Pancreas (tissue), 10 donors: ENCODE data around the gene ACSS1. TPM values are rescaled to one million over a fixed set of nuclear protein-coding genes. Genes with fewer than 3 reads are reported as not detected.

Experiments used
- ATAC-seq, 4 donors: fragments of 200-7000 bp; cut with Tn5 transposase; one replicate each; pipeline versions ENCODE4 v1.8.0 to v1.9.1; 2020; ENCODE audit warnings: mild to moderate bottlenecking in 4 of 4, moderate library complexity in 4 of 4
- DNase-seq, 6 donors: peaks; one replicate each; pipeline ENCODE4 v3.0.0-alpha.2; 2020
- FAIRE-seq: peaks from 2 replicates; lab custom pipeline; 2012; peaks lifted over from hg19 to GRCh38; lab: Jason Lieb, UNC
- H3K27ac ChIP-seq, 4 donors: fragments of 200-600 bp; sonication (generic); 1 replicate in 3 of 4; 2 replicates in 1 of 4; pipeline versions ENCODE4 v1.5.0 to v1.8.0; 2020
- H3K27me3 ChIP-seq, 4 donors: fragments of 200-600 bp; one replicate each; pipeline ENCODE4 v1.8.0; 2021
- H3K36me3 ChIP-seq, 3 donors: fragments of 200-600 bp; sonication (generic) in 1 of 3; one replicate each; pipeline versions ENCODE4 v1.5.0 to v1.8.0; 2020 to 2021
- H3K4me1 ChIP-seq, 3 donors: fragments of 200-600 bp; one replicate each; pipeline ENCODE4 v1.8.0; 2021
- H3K4me3 ChIP-seq, 4 donors: fragments of 200-600 bp; sonication (generic) in 2 of 4; one replicate each; pipeline versions ENCODE4 v1.5.0 to v1.8.0; 2020 to 2021
- H3K9me3 ChIP-seq, 4 donors: fragments of 200-600 bp; one replicate each; pipeline ENCODE4 v1.8.0; 2021
- WGBS, 2 donors: extraction: QIAGEN DNeasy Blood & Tissue Kit; methylation state at CpG; one replicate each; pipeline ENCODE4 v1.1.7; 2013; 5-methylcytosine and 5-hydroxymethylcytosine counted together
- intact Hi-C, 3 donors: fragments of 100-400 bp; cut with DNase I; formaldehyde crosslinking; loops; one replicate each; pipeline versions ENCODE4 v1.11.1 to v1.14.2; 2022
- polyA plus RNA-seq, 2 donors: library from polyadenylated mRNA; stranded (reverse); fragments of 200-250 nt; gene quantifications; one replicate each; pipeline ENCODE4 v1.2.3, GENCODE V29; 2013
- total RNA-seq, 6 donors: library from RNA; stranded (reverse); fragmentation: NEBNext Ultra II Directional in 4 of 6; extraction: Animal tissue kit (Norgen Biotek cat#: 25700) in 4 of 6; gene quantifications; one replicate each; pipeline versions ENCODE4 v1.2.1 to v1.2.4, GENCODE V29; 2021 to 2023
- TF ChIP-seq, protein P1 (sequence below), 4 donors: fragments of 200-600 bp; sonication (generic) in 3 of 4; IDR thresholded peaks; one replicate each; pipeline versions ENCODE4 v1.5.0 to v1.8.0; 2021; ENCODE audit warnings: antibody characterized with exemption in 4 of 4
- donor health status: healthy with polysubstance abuse.
- donor health status: DM: no; HTN: no; CAD: no; lungs with moderate emphysema.
- donor health status: DM: no; HTN: no; CAD: no.
- donor health status: control.
- donor health status: control.
- donor health status: Bipolar disorder and iron deficiency.
- donor health status: DM: yes; HTN: yes; CAD: no.
- donor health status: DM: no; HTN: no; CAD: no.
- donor health status: DM: no; HTN: no; CAD: no.
- donor health status: DM: yes; HTN: yes; CAD: no.

The ACSS1 gene
- total and polyA plus RNA-seq, 8 donors = 30.4 to 47.2 (median 36.0) TPM

DNA sequence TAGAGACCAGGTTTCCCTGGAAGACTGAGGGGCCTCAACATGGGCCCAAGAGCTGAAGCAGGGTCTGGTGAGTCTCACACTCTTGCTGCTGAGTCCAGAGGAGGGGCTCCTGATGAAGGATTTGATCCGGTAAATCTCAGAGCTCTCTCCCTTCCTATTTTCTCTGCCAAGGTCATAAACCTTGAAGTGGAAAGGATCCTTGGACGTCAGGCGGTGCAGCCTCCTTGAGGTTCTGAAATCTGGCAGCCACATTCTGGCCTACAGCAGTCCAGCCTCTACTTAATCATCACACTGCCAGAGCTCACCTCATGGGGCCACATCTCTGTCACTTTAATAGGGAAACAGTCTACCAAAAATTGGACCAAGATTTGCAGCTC is 24.0 kb downstream of the ACSS1 start:
- Histone ChIP-seq H3K9me3 (no peaks in the 10 kb centered on the region), H3K4me3 (no peak overlapping the region), H3K27me3 (no peaks in the 10 kb centered on the region), H3K4me1 (peaks cover 53 to 60% (median 59%) of the 10 kb centered on the region in 3 donors), H3K27ac (peak overlapping the region; percentile 48 to 80 (median 74)), H3K36me3 (peaks cover 0 to 15% (median 0%) of the 10 kb centered on the region in 3 donors)
- intact Hi-C loops = no loop called here
- FAIRE-seq (no peak), DNase-seq (peak in 2 of 6 donors; percentile 12 to 29), ATAC-seq (peak; percentile 3 to 26 (median 10))
- TF ChIP-seq, protein P1, sequence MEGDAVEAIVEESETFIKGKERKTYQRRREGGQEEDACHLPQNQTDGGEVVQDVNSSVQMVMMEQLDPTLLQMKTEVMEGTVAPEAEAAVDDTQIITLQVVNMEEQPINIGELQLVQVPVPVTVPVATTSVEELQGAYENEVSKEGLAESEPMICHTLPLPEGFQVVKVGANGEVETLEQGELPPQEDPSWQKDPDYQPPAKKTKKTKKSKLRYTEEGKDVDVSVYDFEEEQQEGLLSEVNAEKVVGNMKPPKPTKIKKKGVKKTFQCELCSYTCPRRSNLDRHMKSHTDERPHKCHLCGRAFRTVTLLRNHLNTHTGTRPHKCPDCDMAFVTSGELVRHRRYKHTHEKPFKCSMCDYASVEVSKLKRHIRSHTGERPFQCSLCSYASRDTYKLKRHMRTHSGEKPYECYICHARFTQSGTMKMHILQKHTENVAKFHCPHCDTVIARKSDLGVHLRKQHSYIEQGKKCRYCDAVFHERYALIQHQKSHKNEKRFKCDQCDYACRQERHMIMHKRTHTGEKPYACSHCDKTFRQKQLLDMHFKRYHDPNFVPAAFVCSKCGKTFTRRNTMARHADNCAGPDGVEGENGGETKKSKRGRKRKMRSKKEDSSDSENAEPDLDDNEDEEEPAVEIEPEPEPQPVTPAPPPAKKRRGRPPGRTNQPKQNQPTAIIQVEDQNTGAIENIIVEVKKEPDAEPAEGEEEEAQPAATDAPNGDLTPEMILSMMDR (IDR thresholded peaks at IDR 0.05) = no peak
- 10 to 15% methylated on average over 3 of the region's 3 CpGs for WGBS, 2 donors

DNA sequence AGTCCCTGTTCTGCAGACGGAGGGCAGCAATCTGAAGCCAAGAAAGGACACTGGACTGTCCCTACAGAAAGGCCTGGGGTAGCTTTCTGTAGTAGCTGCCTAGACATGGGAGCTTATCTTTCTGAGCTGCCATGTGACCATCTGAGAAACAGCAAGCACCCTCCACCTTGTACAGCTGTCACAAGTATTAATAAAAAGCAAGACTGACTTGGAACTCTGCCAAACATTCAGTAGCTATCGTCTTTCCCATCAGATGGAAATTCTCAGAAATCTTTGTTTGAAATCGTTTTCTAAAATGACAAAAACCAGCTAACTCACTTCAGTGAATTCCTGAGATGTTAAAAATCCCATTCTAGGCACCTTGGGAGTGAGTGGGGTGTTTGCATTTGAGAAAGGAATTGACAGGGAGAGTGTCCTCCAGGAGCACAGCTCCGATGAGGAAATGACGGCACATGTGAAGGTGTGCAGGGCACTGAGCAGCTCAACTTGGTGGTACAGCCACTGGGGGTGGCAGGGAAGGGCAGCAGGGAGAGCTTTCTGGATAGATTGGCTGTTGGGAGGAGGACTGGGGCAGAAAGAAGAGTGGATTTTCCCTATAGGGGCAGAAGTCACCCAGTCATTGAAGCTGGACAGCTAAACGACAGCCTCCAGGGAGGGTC is 24.5 kb downstream of the ACSS1 start:
- TF ChIP-seq, protein P1 (IDR thresholded peaks at IDR 0.05) = no peak
- Histone ChIP-seq H3K4me3 (no peak overlapping the region), H3K27ac (peak overlapping the region; percentile 48 to 80 (median 74)), H3K36me3 (peaks cover 0 to 20% (median 0%) of the 10 kb centered on the region in 3 donors), H3K27me3 (no peaks in the 10 kb centered on the region), H3K4me1 (peaks cover 47 to 54% (median 54%) of the 10 kb centered on the region in 3 donors), H3K9me3 (no peaks in the 10 kb centered on the region)
- ATAC-seq = peak; percentile 57 to 72 (median 64)
- FAIRE-seq = no peak
- peak in 1 of 6 donors; percentile 20 for DNase-seq
- WGBS, 2 donors = 13 to 21% methylated on average over 6 of the region's 6 CpGs
- intact Hi-C loops = no loop called here

DNA sequence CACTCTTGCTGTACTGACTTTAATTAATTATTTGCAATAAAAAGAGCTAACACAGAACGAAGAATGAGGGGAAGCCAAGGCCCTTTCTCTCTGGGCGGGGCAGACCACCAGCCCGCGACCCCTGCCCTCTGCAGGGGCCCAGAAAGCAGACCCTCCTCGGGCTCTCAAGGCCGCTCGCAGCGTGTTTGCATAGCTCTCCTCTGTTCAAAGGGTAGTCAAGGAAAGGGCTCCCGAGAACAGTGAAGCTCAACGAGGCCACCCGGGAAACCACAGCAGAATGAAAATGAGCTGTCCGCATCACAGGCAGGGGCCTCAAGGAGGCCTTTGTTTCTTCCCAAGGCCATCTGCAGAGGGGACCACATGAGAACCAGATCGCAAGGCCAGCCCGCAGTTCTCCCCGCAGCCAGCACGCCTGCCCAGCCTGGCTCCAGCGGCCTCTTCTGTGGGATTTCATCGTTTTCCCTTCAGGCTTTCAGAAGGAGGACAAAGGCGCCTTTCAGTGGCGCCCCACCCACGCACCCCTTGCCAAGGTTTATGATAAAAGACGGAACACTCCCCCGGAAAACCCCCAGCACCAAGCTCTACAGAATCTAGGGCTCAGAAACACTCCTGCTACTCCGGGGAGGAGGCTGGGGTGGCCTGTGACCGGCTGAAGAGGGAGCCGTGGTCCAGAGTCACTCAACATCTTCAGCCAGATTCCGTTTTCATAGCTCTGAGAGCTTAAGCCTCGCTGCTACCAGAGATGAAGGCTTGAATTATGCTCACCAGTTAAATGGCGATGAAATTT is 25.3 kb downstream of the ACSS1 start:
- DNase-seq = peak in 5 of 6 donors; percentile 53 to 70 (median 66)
- peaks cover 40 to 47% (median 47%) of the 10 kb centered on the region in 3 donors for H3K4me1 ChIP-seq

DNA sequence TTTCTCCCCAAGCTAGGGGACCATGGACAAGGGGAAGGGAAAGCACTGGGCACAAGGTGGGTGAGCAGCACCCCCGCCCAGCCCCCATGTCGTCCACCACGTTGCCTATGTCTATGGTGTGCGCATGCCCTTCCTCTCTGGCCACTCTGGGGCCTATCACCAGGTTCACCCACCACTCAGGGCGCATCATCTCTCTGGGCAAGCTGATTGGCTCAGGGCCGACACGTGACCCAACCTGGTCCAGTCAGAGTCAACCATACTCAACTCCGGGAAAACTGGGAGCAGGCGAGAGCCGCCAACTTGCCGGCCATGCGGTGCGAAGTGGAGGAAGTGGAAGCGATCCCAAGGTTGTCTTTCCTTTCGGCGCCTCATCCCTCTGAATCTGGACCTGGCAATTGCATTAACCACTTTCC is 25.9 kb downstream of the ACSS1 start:
- TF ChIP-seq, protein P1 (IDR thresholded peaks at IDR 0.05) = no peak
- Histone ChIP-seq H3K4me1 (peaks cover 40 to 41% (median 41%) of the 10 kb centered on the region in 3 donors), H3K9me3 (no peaks in the 10 kb centered on the region), H3K4me3 (no peak overlapping the region), H3K27ac (peak overlapping the region; percentile 48 to 80 (median 74)), H3K27me3 (no peaks in the 10 kb centered on the region), H3K36me3 (peaks cover 0 to 23% (median 0%) of the 10 kb centered on the region in 3 donors)
- ATAC-seq (peak in 1 of 4 donors; percentile 7), FAIRE-seq (no peak), DNase-seq (peak in 2 of 6 donors; percentile 18 to 45)
- intact Hi-C loops = no loop called here
- WGBS, 2 donors = 79 to 85% methylated on average over 16 of the region's 16 CpGs

More for the DNA sequence above, 25.3 kb downstream of the ACSS1 start:
- Histone ChIP-seq H3K27me3 (no peaks in the 10 kb centered on the region), H3K36me3 (peaks cover 0 to 23% (median 0%) of the 10 kb centered on the region in 3 donors), H3K9me3 (no peaks in the 10 kb centered on the region), H3K4me3 (no peak overlapping the region), H3K27ac (peak overlapping the region; percentile 48 to 80 (median 74))
- intact Hi-C loops = no loop called here
- FAIRE-seq = no peak
- peak; percentile 65 to 80 (median 78) for ATAC-seq
- WGBS, 2 donors = 38 to 47% methylated on average over 29 of the region's 29 CpGs
- TF ChIP-seq, protein P1 (IDR thresholded peaks at IDR 0.05) = no peak
